HG02938 (cell line): ENCODE measurements around the gene MEGF11.

Experiments
- ATAC-seq: cut with Tn5 transposase; IDR thresholded peaks from one replicate; pipeline ENCODE4 v1.9.1; 2021; ENCODE audit warnings: mild to moderate bottlenecking, moderate library complexity; ENCODE audit not compliant: unreplicated experiment

MEGF11 gene

GRCh38 chr15:66124651-66125050, 128.9 kb downstream of the MEGF11 start:
- no peak for ATAC-seq

GRCh38 chr15:66123799-66124198, 129.8 kb downstream of the MEGF11 start:
- ATAC-seq, result no peak

GRCh38 chr15:66120422-66120821, 133.1 kb downstream of the MEGF11 start:
- ATAC-seq, result no peak

- ATAC-seq, result no peak
Measured at GRCh38 chr15:66117841-66118240, 135.7 kb downstream of the MEGF11 start.

- ATAC-seq, result no peak
Measured at GRCh38 chr15:66115568-66116206, 137.9 kb downstream of the MEGF11 start.

GRCh38 chr15:66114863-66115425, 138.6 kb downstream of the MEGF11 start:
- no peak for ATAC-seq

GRCh38 chr15:66112388-66112787, 141.2 kb downstream of the MEGF11 start:
- ATAC-seq, result no peak

- ATAC-seq, result no peak
Measured at GRCh38 chr15:66111363-66111762, 142.2 kb downstream of the MEGF11 start.

GRCh38 chr15:66110864-66111263, 142.7 kb downstream of the MEGF11 start:
- ATAC-seq, result no peak

- ATAC-seq, result no peak
Measured at GRCh38 chr15:66109826-66110225, 143.7 kb downstream of the MEGF11 start.

- no peak for ATAC-seq
Measured at GRCh38 chr15:66108483-66109265, 144.9 kb downstream of the MEGF11 start.

GRCh38 chr15:66107070-66107469, 146.5 kb downstream of the MEGF11 start:
- no peak for ATAC-seq

GRCh38 chr15:66105286-66106265, 148.0 kb downstream of the MEGF11 start:
- no peak for ATAC-seq

GRCh38 chr15:66103293-66103590, 150.3 kb downstream of the MEGF11 start:
- ATAC-seq, result no peak

- no peak for ATAC-seq
Measured at GRCh38 chr15:66102563-66103292, 150.8 kb downstream of the MEGF11 start.

- no peak for ATAC-seq
Measured at GRCh38 chr15:66101715-66102395, 151.7 kb downstream of the MEGF11 start.

- ATAC-seq, result no peak
Measured at GRCh38 chr15:66100761-66101160, 152.8 kb downstream of the MEGF11 start.

- no peak for ATAC-seq
Measured at GRCh38 chr15:66099950-66100671, 153.4 kb downstream of the MEGF11 start.

- no peak for ATAC-seq
Measured at GRCh38 chr15:66098022-66098363, 155.6 kb downstream of the MEGF11 start.
